SH-SY5Y (cell line): ENCODE results near the gene THSD4.

ENCODE experiments used
- GATA2 ChIP-seq: IDR thresholded peaks from 2 replicates; pipeline ENCODE4 v1.6.1; 2011; ENCODE audit warnings: mild to moderate bottlenecking, low read depth, low read length
- GATA3 ChIP-seq: IDR thresholded peaks from 2 replicates; pipeline ENCODE4 v1.6.1; 2011; ENCODE audit warnings: low read depth, mild to moderate bottlenecking, low read length, moderate library complexity

The THSD4 gene

DNA sequence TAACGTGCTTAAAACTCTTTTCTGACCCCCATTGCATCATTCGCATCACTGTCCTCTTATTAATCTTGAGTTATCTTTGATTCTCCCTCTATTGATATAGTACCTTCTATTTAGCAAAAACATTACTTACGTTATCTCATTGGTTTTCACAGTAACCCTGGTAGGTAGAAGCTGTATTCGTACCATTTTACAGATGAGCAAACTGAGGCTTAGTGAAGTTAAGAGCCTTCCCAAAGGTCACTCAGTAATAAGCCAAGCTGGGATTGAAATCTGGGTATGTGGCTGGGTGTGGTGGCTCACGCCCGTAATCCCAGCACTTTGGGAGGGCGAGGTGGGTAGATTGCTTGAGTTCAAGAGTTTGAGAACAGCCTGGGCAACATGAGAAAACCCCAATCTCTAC lies 244.0 kb downstream of the THSD4 start:
- TF ChIP-seq GATA2 (no peak), GATA3 (no peak)

DNA sequence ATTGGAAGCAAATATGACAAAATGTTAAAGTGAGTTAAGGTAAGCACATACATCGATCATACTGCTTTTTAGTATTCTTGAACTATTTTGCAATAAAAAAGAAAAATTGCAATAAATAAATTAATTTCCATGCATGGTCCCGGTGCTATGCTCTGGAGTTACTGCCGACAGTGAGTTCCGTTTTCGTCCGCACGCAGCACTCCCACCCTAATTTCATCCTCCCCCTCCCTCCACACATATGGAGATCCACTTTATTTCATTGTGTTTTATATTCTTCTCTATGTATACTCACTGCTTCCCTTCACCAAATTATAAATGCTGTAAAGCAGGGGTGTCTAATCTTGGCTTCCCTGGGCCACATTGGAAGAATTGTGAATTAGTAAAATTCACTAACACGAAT lies 247.3 kb downstream of the THSD4 start:
- TF ChIP-seq GATA3 (no peak), GATA2 (no peak)

DNA sequence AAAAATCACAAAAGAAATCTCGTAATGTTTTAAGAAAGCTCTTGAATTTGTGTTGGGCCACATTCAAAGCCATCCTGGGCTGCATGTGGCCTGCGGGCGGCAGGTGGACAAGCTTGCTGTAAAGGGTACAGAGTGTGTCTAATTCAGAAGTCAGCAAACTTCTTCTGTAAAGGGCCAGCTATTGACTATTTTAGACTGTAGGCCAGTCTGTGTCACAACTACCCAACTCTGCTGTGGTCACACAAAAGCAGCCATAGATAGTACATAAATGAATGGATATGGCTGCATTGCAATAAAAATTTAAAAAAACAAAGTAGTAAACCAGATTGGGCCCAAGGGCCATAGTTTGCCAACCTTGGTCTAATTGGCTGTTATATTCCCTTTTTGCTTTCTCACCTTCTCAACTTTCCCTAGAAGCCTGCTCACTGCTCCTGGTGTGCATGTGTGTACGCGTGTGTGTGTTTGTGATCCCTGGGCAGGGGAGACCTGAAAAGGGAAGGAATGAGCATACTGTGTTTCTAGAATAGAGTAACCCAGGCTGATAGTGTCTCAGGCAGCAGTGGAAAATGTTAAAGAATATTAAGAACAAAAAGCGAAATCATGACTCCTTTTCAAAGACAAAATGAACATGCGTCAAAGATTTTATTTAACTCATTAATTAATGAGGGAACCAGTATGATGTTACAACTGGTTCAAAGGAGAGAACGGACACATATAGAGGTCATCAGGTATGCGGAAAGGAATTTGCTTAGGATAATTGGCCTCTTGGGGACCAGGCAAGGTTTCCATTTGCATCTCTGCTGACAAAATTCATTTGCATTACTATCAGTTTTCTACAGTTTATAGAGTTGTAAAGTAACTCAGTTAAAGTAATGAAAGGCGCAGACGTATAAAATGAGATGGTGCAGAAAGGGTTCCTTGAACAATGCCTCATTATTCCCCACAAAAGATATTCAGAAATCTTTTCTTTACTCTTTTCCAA lies 248.0 kb downstream of the THSD4 start:
- TF ChIP-seq GATA3: no peak
- TF ChIP-seq GATA2: no peak

DNA sequence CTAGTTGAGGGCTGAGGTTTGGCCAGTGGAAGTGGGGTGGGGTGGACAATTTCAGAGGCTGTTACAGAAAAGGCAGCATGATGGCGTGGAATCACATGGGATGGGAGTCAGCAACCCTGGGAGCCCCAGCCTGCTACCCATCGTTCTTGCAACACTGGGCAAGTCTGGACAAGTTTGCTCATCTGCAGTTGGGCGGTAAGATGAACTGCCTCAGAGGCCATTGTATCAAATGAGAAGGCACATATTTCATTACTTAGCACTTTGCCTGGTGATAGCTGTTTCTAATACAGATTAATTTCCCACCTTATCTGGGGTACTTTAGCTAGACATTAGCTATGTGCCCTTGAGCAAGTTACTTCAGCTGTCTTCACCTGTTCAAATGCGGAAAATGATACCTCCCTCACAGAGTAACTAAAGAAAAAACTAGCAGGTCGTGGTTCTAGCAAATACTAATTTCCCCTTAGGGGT lies 248.9 kb downstream of the THSD4 start:
- TF ChIP-seq GATA2: no peak
- TF ChIP-seq GATA3: no peak

GRCh38 chr15:71366522-71366921 lies 251.3 kb downstream of the THSD4 start:
- TF ChIP-seq GATA2: no peak

- TF ChIP-seq GATA3 (no peak), GATA2 (no peak)
Observed at GRCh38 chr15:71366926-71367325, 251.7 kb downstream of the THSD4 start.

DNA sequence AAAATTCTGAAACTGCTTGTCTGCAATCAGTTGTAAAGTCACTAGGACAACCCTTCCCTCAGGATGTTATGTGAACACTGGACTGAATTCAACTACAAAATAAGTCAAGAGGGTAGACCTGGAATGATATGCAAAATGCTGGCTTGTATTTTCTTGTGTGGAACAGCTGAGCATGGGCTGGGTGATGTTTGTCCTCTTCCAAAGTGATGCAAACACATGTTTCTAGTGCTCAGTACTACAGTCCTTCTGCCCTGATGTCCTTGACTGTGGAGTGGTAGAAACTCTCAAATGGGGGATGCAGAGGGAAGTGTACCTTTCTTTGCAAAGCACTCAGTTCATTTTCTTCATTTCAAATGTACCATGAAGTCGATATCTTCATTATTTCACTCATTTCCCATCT lies 258.6 kb downstream of the THSD4 start:
- TF ChIP-seq GATA2: no peak
- TF ChIP-seq GATA3: no peak

- TF ChIP-seq GATA3: no peak
- TF ChIP-seq GATA2: no peak
Observed at GRCh38 chr15:71374607-71375352, 259.5 kb downstream of the THSD4 start.

DNA sequence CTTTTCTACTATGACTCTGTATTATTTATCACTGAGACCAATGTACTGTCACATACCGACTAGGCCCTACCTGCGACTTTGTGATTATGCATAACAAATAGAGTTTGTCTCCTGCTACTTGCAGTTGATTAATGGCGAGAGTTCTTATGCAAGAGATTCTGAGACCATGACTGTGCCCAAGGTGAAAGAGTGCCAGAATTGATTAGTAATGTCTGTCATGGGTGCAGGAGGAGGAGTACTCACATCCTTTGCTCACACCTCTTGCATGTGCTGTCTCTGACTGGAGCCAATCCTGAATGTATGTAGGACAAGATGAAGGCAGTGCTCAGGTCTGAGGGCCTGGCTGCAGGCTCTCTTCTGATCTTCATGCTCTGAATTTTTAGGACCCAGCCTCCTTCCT lies 260.7 kb downstream of the THSD4 start:
- TF ChIP-seq GATA3 (no peak), GATA2 (no peak)

DNA sequence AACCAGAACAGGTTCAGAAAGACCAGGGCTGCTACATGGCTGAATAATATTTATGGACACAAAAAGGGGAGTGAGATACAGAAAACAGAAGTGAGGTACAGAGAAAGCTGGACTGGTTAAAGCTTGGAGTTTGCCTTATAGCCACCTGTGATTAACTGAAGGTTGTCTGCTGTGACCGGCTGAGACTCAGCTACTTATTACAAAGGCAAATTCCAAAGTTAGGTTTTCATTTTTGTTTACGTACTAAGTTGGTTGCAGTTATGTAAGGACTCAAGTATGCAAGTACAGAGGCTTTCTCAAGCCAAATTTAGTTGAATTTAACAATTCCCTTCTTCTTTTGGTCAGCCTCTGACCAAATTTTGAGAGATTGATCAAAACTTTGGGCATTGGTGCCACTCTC lies 264.6 kb downstream of the THSD4 start:
- TF ChIP-seq GATA3 (no peak), GATA2 (no peak)

- TF ChIP-seq GATA2: no peak
- TF ChIP-seq GATA3: no peak
Observed at GRCh38 chr15:71380345-71380744, 265.1 kb downstream of the THSD4 start.

DNA sequence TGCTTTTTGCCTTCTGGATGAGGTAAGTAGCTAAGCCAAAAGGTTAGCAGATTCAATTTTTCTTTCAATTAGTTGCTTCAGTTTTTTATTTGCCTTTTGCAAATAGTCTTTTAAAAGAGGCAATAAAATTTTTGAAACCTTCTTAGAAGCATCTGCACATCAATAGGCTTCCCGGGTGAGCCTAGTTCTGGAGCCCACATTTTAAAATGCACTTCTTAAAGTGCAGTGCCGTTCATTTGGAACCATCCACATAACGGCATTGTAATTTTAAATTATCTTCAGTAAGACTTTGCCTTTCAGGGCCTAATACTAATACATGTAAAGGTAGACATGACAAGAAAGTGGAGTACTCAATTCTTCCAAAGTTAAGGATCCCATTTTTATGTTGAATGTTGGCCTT lies 269.2 kb downstream of the THSD4 start:
- TF ChIP-seq GATA3 (no peak), GATA2 (no peak)

GRCh38 chr15:71385026-71385425 lies 269.8 kb downstream of the THSD4 start:
- TF ChIP-seq GATA2 (no peak), GATA3 (no peak)

- TF ChIP-seq GATA2: no peak
- no peak for TF ChIP-seq GATA3
Observed at GRCh38 chr15:71385457-71385856, 270.2 kb downstream of the THSD4 start.

DNA sequence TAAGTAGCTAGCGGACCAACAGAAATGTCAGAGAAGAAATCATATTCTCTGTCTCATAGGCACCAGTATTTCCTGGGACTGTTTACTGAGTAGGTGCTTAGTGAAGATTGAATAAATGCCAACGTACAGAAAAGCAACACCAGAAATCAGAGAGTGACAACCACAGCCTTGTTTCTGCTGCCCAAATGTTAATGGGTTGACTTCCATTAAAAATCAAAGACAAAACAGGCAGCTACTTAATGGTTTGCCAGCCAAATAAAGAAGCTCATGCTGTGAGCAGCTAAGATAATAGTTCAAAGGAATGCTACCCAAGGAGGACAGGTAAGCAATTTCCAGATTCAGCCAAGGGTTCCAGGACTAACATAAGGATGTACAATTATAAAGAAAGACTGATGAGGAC lies 270.7 kb downstream of the THSD4 start:
- no peak for TF ChIP-seq GATA3
- TF ChIP-seq GATA2: no peak
